Stimulated activated CD4-positive, alpha-beta T cell treated with anti-CD3 and anti-CD28 coated beads, Interleukin-1b, Interleukin-23, amount 100 ng/mL, for 4 hours (primary cell): Measurements from ENCODE around the gene SLC16A3.

Experiments
- DNase-seq, 2 donors: peaks; one replicate each; pipeline ENCODE4 v3.0.0-alpha.2; 2020; ENCODE audit warnings: low read depth in 2 of 2

SLC16A3 gene

DNA sequence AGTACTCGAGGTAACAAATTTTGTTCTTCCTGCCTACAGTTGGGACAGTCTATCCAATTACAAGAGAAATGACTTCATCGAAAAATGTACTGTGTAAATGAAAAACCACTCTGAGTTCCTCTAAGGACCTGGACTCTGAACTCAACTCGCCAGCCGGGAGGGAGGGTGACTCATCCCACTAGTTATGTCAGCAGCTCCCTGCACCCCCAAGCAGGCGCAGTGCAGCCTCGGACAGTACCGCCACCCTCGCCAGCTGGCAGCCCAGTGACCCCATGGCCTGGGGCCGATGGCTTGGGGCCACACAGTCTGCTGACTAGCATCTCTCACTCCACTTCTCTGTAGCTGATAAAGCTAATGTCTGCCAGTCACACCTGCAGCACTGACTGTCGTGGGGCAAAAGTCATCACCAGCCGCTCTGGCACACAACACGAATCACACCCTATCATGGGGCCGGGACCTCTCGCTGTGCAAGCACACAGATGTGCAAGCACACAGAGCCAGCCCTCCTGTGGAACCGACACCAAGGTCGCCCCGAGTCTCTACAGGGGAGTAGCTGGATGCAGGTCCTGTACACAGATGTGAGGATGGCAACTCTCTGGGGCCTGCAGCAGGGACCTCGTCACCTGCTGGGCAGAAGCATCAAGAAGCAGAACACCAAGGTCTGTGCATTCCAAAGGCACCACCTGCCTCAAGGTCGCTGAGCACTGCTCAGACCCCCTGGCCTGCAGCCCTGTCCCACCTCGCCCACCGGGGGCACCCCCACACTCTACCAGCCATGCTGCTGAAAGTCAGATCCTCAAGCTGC, 38.9 kb downstream of the SLC16A3 start:
- peak in 1 of 2 donors; percentile 20 for DNase-seq

DNA sequence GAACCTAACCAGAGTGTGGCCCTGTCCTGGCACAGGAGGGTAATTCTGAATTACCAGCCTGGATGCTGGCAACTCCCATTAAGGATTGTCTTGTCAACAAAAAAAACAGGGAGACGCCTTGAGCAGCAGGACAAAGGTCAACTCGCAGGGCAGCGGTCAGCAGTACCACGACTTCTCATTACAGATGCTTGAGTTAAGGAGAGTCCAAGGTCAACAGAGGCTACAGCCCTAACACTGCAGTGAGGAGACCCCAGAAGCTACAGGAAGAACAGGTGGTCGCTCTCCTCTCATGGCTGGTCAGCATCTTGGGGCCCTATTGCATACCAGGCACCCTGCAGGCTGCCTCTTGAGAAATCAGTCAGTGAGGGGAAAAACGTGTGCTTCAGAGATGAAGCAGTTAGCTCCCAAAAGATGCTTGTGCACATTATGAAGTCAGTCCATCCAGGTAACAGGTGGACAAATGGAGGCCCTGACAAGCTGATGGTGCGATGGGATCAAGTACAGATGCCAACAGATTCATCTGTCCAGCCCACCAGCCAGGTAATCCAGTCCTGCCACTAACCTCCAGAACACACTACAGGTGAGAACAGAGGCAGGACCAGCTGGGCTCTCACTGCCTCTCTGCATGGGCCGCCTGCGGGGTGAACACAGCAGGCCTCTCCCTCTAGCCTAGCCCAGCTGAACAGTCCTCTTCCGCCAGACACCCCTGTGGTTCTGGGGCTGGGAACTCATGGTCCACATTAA, 40.5 kb downstream of the SLC16A3 start:
- DNase-seq: no peak

DNA sequence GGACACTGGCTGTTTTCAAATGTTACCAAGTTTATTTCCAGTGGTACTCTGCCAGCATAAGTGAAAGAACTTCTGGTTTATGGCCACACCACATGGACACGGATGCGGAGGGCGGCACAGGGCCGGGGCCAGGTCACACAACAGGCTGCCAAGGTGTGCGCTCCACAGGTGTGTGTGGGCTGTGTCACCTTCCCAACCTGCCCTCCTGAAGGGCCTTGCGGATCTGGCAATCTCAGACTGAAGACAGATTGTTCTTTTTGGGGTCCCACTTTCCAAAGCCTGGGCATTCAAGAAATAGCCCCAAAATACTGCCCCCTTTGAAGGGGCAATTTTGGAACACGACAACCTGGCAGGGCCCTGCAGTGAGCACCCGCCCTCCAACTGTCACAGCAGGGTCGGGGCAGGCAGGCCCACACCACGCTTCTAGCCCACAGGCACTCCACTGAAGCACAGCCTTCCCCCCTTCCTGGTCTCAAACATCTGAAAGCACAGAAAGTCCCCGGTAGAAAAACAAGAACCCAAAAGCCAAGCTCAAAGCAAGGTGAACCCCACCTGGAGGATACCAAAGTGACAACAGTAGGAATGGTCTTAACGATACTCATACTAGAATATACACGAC, 41.1 kb downstream of the SLC16A3 start:
- DNase-seq: no peak

DNA sequence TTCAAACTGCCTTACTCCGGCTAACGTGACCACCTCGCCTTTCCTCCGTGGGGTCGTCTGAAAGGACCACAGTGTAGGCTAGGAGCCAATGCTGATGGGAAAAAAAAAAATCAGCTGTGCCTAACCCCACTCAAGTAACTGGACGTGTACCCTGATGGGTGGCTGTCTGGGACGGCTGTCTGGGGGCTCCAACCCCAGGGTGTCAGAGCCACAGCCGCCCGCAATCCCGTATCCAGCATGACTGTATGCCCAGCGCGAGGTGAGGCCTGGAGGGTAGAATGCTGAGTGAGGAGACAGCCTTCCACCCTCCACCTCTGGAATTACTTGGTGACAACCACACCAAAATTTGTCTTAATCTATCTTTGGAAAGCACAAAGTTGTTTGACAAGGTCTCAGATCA, 41.8 kb downstream of the SLC16A3 start:
- DNase-seq: no peak

DNA sequence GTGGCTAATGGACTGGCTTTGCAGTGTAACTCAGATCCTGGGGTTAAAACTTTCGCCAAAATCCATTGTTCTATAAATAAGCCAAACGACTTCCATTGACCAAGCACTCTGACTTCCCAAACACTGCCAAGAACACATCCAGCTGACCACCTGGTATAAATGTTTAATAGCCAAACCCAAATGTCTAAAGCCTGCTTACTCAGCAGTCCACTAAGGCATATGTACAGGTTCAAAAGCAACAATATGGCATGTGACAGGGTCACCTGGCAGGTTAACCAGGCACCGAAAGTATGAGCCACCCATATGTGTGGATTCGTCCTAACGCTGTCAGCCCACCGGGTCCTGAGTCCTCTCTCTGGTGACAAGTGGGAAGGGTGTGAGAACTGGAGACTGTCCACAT, 42.6 kb downstream of the SLC16A3 start:
- DNase-seq: no peak

DNA sequence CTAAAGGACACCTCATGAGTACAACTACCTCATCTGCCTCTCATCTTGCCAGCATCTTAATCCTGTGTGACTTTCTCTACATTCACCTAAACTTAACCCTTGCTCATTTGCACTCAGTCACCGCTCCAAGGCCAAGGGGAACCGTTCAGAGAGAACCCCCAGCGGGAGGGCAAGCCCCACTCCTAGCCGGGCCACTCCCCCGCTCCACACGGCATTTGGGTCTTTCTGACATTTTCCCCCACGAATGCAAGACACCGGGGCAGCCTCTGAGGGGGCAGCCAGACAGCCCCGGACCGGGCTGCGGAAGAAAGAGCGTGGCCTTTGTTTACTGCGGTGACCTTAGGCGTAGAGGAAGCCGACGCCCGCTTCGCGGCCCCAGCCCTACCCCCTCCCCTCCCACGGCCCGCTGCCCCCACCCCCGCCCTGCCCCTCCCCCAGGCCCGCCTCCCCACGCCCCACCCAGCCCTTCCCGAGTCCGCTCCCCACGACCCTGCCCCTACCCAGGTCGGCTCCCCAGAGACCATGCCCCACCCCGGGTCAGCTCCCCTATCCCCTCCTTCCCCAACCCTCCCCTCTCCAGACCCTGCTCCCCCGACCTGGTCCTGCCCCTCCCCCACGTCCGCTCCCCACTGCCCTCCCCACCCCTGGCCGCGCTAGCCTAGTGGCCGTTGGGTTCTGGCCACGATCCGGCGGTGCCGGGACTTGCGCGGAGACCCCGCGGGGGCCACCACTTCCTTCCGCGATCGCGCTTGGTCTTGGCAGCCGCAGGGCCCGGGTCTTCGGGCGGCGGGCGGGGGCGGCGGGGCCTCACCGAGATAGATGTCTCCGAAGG, 43.9 kb downstream of the SLC16A3 start:
- DNase-seq: peak; percentile 18 to 30

DNA sequence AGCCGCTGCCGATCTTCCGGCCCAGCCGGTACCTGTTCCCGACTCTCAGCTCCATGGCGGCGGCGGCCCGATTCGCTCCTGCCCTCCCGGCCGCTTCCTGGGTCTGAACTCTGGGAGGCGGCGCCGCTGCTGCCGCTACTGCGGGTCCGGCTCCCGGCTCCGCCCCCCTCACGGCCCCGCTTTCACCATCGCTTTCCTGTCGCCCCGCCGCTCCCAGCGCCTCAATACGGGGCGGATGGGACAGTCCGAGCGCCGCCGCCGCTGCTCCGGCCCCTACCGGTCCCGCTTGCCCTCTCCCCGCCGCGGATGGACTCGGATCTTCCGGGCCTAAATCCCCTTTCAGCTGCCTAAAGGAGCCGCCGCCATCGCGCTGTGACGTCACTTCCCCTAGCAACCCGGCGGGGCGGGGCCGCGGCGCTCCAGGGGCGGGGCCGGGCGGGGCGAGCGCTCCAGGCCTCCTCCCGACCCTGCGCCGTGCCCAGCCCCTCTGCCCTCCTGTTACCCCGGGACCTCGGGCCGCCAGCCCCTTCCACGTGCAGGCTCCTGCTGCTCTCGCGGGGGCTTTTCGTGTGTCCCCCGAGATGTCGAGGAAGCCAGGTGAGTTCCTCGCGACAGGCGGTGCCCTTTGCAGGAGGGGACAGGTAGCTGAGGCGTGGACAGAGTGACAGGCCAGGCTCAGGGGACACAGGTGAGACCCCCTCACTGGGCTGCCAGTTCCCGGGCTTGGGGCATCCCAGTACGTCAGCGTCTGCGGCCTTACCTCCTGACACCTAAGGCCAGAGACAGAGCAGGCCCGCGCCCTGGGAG, 44.7 kb downstream of the SLC16A3 start, which contains the start of gene CSNK1D:
TSS of gene CSNK1D (minus strand) at position 374 of the 807 bp plus-strand sequence. CDS start at position 55, 319 bp downstream.
- DNase-seq: peak; percentile 92 to 95

DNA sequence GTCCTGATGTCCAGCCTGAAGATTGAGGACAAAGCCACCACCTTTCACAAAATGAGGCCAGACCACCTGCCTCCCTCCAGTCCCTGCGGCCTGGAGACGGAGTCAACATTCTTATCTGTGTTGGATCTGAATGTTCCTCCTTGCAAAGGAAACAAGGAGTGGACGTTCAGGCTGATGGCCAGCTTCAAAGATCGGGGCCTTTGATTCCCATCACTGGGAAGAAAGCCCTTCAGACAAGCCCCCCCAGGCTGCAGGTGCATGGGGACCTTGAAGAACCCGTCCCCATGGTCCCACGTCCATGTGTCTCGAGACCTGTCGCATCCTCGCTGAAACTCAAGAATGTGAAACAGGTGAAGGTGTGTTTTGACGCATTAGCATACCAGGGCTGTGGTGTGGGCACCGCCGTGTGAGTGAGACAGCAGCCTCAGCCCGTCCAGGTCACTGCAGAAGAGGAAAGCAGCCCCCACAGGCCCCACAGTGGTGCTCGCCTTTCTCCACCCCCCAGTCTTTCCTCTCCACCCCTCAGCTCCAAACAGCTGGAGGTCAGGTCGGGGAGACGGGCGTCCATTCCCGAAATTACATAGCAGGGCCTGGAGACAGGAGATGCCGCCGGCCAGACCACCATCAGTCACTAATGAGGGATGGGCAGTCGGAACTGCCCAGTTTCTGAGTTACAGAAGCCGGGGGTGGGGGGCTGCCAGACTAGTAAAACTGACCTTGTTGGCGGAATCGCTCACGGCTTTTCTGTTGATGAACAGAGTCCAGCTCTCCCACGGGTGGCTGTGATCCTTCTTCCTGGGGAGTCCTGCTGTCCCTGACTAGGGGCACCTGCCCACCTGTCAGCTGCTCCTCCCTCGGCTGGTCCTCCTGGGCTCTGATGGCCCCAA, 45.5 kb downstream of the SLC16A3 start:
- no peak for DNase-seq

DNA sequence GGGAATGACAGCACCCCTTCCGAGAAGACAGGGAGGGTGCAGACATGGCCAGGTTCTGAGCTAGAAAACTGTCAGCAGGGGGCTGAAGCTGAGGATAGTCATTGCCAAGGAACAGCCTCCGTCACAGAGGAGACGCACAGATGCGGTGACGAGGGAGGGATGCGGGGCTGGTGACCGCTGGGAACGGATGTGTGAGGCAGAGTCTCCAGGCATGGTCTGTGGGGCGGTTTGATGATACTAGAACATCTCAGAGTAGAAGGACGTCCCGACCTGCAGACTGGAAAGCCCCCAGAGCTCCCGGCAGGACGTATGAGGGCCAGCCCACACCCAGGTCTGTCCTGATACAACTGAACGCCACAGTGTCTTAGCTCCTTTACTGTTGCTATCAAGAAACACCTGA, 46.5 kb downstream of the SLC16A3 start:
- no peak for DNase-seq

DNA sequence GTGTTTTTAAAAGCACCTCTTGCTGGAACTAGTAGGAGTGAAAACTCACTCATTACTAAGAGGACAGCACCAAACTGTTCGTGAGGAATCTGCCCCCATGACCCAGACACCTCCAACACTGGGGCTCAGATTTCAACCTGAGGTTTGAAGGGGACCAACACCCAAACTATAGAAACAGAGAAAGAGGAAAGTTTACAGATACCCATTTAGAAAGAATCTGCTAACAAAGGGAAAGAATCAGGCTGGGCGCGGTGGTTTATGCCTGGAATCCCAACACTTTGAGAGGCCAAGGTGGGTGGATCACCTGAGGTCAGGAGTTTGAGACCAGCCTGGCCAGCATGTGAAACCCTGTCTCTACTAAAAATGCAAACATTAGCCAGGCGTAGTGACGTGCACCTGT, 48.1 kb downstream of the SLC16A3 start:
- DNase-seq: no peak

DNA sequence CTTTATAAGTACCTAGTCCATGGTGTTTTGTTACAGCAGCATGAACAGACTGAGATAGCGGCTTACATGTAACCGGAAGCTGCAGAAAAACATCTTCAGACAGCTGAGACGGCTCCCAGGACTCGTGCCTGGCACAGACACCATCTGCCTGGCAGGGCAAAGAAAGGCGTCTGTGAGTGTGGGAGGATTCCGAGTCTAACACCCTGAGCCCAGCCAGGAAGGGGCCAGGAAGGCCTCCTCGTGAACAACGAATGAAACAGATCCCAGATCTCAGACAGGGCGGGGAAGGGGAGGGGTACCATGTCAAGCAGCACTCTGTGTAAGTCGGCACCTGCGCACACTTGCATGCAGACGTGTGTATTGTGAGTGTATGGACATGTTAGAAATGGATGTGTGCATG, 49.0 kb downstream of the SLC16A3 start:
- no peak for DNase-seq

DNA sequence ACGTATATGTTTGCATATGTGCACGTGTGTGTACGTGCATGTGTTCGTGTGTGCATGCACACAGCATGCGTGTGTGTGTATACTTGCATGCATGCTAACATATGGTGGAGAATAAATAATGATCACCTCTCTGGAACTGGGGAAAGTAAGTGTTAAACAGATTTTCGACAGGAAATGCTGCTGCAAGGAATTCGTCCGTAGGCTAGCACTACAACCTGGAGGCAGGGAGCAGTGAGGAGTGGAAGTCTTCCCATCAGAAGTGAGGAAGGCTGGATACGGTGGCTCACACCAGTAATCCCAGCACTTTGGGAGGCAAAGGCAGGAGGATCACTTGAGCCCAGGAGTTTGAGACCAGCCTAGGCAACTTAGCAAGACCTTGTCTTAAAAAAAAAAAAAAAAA, 49.5 kb downstream of the SLC16A3 start:
- no peak for DNase-seq

DNA sequence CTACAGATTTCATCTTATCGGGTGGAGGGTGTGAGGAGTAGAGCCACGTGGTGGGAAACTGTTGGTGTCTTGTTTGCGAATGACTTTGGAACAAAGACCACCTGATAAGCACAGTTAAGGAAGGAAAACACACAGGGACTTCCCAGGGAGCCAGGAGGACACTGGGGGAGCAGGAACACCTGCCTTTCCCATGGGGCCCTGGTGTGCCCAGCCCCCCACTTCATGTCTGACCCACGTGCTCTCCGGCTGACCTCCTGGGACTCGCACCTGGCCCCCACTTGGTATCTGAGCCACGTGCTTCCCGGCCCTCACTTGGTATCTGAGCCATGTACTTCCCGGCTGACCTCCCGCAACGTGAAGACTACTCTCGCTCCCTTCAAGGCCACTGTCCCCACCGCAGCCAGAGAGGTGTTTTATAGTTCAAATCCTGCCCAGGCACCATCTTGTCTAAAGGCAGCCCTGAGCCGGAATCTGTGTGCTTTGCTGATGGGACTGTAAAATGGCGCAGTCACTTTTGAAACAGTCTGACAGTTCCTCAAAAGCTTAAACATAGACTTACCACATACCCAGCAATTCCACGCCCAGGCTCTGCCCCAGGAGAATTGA, 50.0 kb downstream of the SLC16A3 start:
- DNase-seq: no peak

DNA sequence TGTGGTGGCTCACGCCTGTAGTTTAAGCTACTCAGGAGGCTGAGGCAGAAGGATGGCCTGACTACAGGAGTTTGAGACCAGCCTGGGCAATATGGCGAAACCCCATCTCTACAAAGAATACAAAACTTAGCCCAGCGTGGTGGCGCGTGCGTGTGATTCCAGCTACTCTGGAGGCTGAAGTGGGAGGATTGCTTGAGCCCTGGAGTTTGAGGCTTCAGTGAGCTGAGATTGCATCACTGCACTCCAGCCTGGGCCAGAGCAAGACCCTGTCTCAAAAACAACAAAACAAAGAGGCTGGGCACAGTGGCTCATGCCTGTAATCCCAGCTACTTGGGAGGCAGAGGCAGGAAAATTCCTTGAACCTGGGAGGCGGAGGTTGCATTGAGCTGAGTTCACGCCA, 51.7 kb downstream of the SLC16A3 start:
- no peak for DNase-seq

DNA sequence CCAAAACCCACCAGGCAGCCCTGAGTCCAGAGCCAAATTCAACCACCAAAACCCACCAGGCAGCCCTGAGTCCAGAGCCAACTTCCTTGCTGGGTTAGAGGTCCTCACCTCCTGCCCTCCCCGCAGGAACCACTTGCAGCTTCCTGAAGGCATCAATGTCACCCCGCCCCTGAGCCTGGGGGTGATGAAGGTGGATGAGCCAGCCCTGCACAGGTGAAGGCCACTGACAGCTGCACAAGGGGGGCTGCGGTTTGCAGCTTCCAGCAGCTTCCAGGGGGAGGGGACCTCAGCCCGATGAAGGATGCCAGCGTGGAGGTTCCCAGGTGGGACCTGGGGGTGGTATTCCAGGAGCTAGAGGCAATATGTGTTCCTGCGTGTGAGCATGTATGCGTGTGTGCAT, 52.2 kb downstream of the SLC16A3 start:
- DNase-seq: no peak

DNA sequence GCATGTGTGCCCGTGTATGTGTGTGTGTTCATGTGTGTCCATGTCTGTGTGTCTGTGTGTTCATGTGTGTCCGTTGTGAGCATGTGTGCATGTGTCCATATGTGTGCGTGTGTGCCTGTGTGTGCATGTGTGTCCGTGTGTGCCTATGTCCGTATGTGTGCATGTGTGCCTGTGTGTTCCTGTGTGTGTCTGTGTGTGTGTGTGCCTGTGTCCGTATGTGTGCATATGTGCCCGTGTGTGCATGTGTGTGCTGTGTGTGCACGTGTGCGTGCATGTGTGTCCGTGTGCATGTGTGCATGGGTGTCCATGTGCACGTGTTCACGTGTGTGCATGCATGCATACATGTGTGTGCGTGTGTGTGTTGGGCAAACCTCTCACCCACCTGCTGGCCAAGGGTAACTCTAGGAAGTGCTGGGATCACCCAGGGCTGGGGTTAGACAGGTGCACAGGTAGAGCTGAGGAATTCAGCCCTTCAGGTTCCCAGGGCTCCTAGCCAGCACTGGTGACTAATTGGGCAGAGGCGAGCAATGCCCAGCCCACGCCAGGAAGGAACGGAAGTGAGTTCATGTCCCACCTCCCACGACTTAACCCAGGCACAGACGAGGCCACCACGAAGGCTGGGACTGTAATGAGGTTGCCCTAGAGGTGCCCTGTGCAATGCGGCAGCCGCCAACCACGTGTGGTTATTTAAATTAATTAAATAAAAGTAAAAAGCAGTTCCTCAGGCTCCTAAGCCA, 52.8 kb downstream of the SLC16A3 start:
- DNase-seq: peak; percentile 37 to 47

DNA sequence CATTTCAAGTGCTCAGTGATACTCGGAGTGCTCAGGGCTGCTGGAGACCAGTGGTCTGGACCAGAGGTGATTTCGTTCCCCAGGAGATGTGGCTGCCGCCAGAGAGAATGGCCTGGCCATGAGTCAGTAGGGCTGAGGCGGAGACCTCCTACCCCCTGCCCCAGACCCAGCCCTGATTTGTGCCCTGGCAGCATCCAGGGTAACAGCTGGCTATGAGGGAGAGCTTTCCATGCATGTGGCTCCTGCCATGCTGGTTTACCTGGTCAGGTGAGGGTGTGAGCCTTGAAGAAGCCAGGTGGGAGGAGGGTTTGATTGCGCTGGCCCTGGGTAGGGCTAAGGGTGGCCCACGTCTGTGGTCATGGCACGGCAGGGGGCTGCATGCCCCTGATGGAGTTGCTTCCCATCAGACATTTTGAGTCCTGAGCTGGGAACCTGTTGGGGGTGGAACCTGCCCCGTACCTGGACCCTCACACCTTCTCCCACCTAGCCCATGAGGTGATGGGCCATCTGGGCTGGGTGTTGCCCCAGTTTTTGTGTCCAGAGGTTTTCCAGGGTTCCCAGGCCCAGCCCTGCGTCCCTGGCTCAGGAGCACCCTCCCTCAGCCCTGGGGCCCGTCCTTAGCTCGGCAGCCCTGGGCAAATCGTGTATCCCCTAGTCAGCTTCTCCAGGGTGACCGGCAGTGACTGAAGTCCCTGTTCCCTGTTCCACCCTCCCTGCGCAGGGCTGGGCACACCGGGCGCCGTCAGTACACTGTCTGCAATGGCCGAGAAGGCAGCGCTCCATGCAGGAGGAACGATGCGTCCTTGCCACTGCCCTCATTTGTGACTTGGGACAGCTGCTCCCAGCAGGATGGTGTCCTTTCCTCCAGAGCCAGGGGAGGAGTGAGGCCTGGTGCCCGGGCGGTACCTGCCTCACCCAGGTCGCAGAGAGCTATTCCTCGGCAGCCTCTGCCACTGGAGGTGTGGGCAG, 53.7 kb downstream of the SLC16A3 start:
- DNase-seq: no peak
